Panc1 (cell line): ENCODE data around the gene PHRF1. TPM values are rescaled to one million over a fixed set of nuclear protein-coding genes. Genes with fewer than 3 reads are reported as not detected.

Experiments
- ATAC-seq: fragments of 200-7000 bp; cut with Tn5 transposase; 2 replicates; pipeline ENCODE4 v1.9.1; 2020; ENCODE audit warnings: mild to moderate bottlenecking, moderate library complexity
- BruUV-seq: library from RNA; stranded (reverse); fragments of 400-500 nt; replicated peaks from 2 replicates; lab custom pipeline; 2021; lab: Mats Ljungman, UMichigan
- CTCF ChIA-PET: fragments of 300-600 bp; sonication (Branson Sonifier 250); formaldehyde crosslinking; loops from one replicate; lab custom pipeline; 2022; ENCODE audit warnings: antibody characterized with exemption; lab: Charles Lee
- POLR2A ChIA-PET: fragments of 300-600 bp; sonication (Branson Sonifier 250); formaldehyde crosslinking; loops from one replicate; lab custom pipeline; 2022; ENCODE audit warnings: antibody characterized with exemption; lab: Charles Lee
- DNase-seq: peaks from one replicate; pipeline ENCODE4 v3.0.0-alpha.2; 2010; ENCODE audit warnings: low read depth, low spot score
- H3K27ac ChIP-seq: 2 replicates; pipeline ENCODE4 v1.5.1; 2011; ENCODE audit warnings: mild to moderate bottlenecking, low read length, inconsistent platforms
- H3K27me3 ChIP-seq: fragments of 200-500 bp; sonication (Bioruptor generic); 2 replicates; pipeline ENCODE4 v1.6.0; 2014; ENCODE audit warnings: low read length, inconsistent platforms; ENCODE audit not compliant: control insufficient read depth, insufficient read depth
- H3K36me3 ChIP-seq: fragments of 200-500 bp; sonication (Bioruptor generic); 2 replicates; pipeline ENCODE4 v1.5.1; 2014; ENCODE audit warnings: inconsistent platforms, mild to moderate bottlenecking, low read length, moderate library complexity; ENCODE audit not compliant: control insufficient read depth, insufficient read depth
- H3K4me1 ChIP-seq: 2 replicates; pipeline ENCODE4 v1.5.1; 2011; ENCODE audit warnings: inconsistent platforms, mild to moderate bottlenecking, low read length, moderate library complexity; ENCODE audit not compliant: control insufficient read depth, insufficient read depth
- H3K4me3 ChIP-seq, 2 experiments: 2 replicates each; pipeline ENCODE4 v1.5.1; 2011 to 2012; ENCODE audit warnings: low read depth in 2 of 2, low read length in 2 of 2, mild to moderate bottlenecking in 2 of 2, inconsistent platforms in 1 of 2, moderate library complexity in 1 of 2
- H3K9me3 ChIP-seq: fragments of 200-500 bp; sonication (Bioruptor generic); 2 replicates; pipeline ENCODE4 v1.5.1; 2014; ENCODE audit warnings: low read depth, mild to moderate bottlenecking, inconsistent platforms, low read length, moderate library complexity; ENCODE audit not compliant: control insufficient read depth, insufficient read depth
- POLR2AphosphoS5 ChIP-seq: IDR thresholded peaks from 2 replicates; pipeline ENCODE4 v1.6.1; 2012; ENCODE audit warnings: mild to moderate bottlenecking, low read depth, low read length, moderate library complexity
- SIN3A ChIP-seq: IDR thresholded peaks from 2 replicates; pipeline ENCODE4 v1.6.1; 2012; ENCODE audit warnings: low read depth, mild to moderate bottlenecking, low read length, moderate library complexity, borderline replicate concordance; ENCODE audit not compliant: insufficient read depth
- TCF7L2 ChIP-seq: IDR thresholded peaks from 2 replicates; pipeline ENCODE4 v1.6.1; 2011; ENCODE audit warnings: mild to moderate bottlenecking, low read depth, low read length, inconsistent platforms
- in situ Hi-C: cut with HindIII; loops from 2 replicates; pipeline ENCODE4 v1.10.0; 2016; ENCODE audit warnings: low sequenced_read_pairs, low pct_unique_long_range_greater_than_20kb
- intact Hi-C: fragments of 100-400 bp; cut with micrococcal nuclease; formaldehyde crosslinking; loops from one replicate; pipeline ENCODE4 v1.10.0; 2022; ENCODE audit not compliant: unreplicated experiment
- total RNA-seq: library from RNA; stranded (reverse); gene quantifications from one replicate; pipeline ENCODE4 v1.2.1, GENCODE V29; 2021; ENCODE audit not compliant: unreplicated experiment
- TF ChIP-seq, protein P1 (sequence below): fragments of 450-650 bp; IDR thresholded peaks from 2 replicates; pipeline ENCODE4 v1.5.1; 2017; ENCODE audit warnings: mild to moderate bottlenecking
- TF ChIP-seq, protein P2 (sequence below), 2 experiments: IDR thresholded peaks; 2 replicates each; pipeline ENCODE4 v1.6.1; 2011 to 2012; ENCODE audit warnings: low read depth in 2 of 2, control low read depth in 1 of 2, low read length in 1 of 2, mild to moderate bottlenecking in 1 of 2, moderate library complexity in 1 of 2; ENCODE audit not compliant: insufficient read depth in 1 of 2

Gene PHRF1
- total RNA-seq, 1 experiment from 2014 or later, result 90.6 TPM

DNA sequence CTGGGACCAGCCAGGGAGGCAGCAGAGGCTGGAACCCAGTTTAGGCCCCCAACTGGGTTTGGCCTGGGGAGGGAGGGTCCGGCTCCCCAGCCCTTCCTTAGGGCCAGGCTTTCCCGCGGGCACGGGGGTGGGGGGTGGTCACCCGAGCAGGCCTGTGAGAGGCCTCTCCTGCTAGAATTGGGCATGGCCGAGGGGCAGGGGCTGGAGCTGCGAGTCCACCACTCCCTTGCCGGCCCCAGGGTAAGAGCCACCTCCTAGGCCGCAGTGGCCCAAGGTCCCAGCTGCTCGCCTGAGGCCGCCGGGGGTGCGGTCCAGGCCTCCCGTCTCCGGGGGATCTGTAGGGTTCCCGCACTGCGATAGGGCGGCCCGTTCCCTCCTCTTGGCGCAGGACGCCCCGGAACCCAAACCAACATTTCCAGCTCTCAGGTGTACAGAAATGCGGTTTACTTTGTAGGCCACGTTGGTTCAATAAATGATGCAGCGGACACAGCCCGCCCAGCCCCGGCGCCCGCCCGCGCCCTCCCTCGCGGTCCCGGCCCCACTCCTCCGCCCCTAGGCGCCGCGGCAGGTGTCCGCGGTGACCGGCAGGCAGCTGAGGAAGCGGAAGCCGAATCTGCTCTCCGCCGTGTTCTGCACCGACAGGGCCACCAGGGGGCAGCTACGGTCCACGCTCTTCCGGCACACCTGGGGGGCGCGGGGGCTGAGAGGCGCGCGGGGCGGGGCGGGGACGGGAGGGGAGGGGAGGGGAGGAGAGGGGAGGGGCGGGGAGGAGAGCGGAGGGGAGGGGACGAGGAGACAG, 21.6 kb upstream of the PHRF1 start:
- H3K4me3 ChIP-seq, result peak overlapping the region; percentile 57 to 59
- TF ChIP-seq, protein P1, sequence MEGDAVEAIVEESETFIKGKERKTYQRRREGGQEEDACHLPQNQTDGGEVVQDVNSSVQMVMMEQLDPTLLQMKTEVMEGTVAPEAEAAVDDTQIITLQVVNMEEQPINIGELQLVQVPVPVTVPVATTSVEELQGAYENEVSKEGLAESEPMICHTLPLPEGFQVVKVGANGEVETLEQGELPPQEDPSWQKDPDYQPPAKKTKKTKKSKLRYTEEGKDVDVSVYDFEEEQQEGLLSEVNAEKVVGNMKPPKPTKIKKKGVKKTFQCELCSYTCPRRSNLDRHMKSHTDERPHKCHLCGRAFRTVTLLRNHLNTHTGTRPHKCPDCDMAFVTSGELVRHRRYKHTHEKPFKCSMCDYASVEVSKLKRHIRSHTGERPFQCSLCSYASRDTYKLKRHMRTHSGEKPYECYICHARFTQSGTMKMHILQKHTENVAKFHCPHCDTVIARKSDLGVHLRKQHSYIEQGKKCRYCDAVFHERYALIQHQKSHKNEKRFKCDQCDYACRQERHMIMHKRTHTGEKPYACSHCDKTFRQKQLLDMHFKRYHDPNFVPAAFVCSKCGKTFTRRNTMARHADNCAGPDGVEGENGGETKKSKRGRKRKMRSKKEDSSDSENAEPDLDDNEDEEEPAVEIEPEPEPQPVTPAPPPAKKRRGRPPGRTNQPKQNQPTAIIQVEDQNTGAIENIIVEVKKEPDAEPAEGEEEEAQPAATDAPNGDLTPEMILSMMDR, result no peak; the same call in 1 of the 2 replicates
- TF ChIP-seq SIN3A (0 out of 2 replicates have a peak, but pooled peaks have one; percentile 12), TCF7L2 (no peak), POLR2AphosphoS5 (no peak; the same call in 1 of the 2 replicates)
- TF ChIP-seq, protein P2, sequence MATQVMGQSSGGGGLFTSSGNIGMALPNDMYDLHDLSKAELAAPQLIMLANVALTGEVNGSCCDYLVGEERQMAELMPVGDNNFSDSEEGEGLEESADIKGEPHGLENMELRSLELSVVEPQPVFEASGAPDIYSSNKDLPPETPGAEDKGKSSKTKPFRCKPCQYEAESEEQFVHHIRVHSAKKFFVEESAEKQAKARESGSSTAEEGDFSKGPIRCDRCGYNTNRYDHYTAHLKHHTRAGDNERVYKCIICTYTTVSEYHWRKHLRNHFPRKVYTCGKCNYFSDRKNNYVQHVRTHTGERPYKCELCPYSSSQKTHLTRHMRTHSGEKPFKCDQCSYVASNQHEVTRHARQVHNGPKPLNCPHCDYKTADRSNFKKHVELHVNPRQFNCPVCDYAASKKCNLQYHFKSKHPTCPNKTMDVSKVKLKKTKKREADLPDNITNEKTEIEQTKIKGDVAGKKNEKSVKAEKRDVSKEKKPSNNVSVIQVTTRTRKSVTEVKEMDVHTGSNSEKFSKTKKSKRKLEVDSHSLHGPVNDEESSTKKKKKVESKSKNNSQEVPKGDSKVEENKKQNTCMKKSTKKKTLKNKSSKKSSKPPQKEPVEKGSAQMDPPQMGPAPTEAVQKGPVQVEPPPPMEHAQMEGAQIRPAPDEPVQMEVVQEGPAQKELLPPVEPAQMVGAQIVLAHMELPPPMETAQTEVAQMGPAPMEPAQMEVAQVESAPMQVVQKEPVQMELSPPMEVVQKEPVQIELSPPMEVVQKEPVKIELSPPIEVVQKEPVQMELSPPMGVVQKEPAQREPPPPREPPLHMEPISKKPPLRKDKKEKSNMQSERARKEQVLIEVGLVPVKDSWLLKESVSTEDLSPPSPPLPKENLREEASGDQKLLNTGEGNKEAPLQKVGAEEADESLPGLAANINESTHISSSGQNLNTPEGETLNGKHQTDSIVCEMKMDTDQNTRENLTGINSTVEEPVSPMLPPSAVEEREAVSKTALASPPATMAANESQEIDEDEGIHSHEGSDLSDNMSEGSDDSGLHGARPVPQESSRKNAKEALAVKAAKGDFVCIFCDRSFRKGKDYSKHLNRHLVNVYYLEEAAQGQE (IDR thresholded peaks at IDR 0.05; ENCODE audit: insufficient read depth in 1 of 2, low read depth in 2 of 2, low read length in 1 of 2), result 0 out of 4 replicates have a peak, but pooled peaks of 1 of the 2 experiments have one; percentile 16
- POLR2A ChIA-PET, result no interaction called here
- no peak for DNase-seq
- CTCF ChIA-PET, result interaction anchor here (0.6 to 1.4 kb wide), 7 partner anchors 21 to 169 kb away, joined by 3 to 10 read pairs (median 3); no protein-coding TSS in a partner anchor
- H3K27me3 ChIP-seq, result no peaks in the 10 kb centered on the region
- in situ Hi-C loops (no loop called here), intact Hi-C loops (loop anchor here (10.0 kb wide), 1 partner anchor 170 kb away; no protein-coding TSS in a partner anchor)
- BruUV-seq, result no TSS peak
- H3K4me1 ChIP-seq, result peaks cover 22% of the 10 kb centered on the region
- peak overlapping the region; percentile 66 for H3K27ac ChIP-seq
- peak; percentile 68 for ATAC-seq
- no peaks in the 10 kb centered on the region for H3K36me3 ChIP-seq
- H3K9me3 ChIP-seq, result no peaks in the 10 kb centered on the region

DNA sequence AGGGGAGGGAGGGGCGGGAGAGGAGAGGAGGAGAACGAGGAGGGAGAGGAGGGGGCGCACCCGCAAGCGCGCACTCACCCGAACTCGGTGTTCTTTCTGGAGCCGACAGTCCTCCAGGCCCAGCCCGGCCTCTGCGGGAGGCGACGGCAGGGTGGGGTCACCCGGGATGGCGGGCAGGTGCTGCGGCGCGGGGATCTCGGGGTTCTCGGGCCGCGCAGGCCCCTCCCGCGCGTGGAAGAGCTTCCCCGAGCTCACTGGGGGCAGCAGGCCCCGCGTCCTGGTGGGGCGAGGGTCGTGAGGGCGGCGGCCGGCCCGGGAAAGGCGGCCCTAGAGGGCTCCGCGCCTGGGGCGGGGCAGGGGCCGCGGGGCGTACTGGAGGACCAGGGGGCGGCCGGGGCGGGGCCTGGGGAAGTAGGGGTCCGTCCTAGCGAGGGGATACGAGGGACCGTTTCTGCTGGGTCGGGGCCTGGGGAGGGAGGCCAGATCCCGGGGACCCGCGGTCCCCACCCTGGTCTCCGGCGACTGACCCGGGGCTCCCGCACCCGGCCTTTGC, 21.0 kb upstream of the PHRF1 start:
- POLR2A ChIA-PET, result no interaction called here

More for the DNA sequence above, 21.0 kb upstream of the PHRF1 start:
- no peak for DNase-seq
- ATAC-seq, result peak; percentile 29
- H3K27ac ChIP-seq, result 0 out of 2 replicates have a peak overlapping the region, but pooled peaks have one; percentile 23
- H3K36me3 ChIP-seq, result no peaks in the 10 kb centered on the region
- CTCF ChIA-PET, result interaction anchor here (1.4 kb wide), 1 partner anchor 58 kb away, joined by 3 read pairs; no protein-coding TSS in a partner anchor
- in situ Hi-C loops, result no loop called here
- intact Hi-C loops, result loop anchor here (10.0 kb wide), 1 partner anchor 169 kb away; no protein-coding TSS in a partner anchor
- peaks cover 29% of the 10 kb centered on the region for H3K4me1 ChIP-seq
- H3K9me3 ChIP-seq, result no peaks in the 10 kb centered on the region
- BruUV-seq, result no TSS peak
- no peaks in the 10 kb centered on the region for H3K27me3 ChIP-seq
- TF ChIP-seq, protein P1, result no peak
- TF ChIP-seq, protein P2 (IDR thresholded peaks at IDR 0.05; ENCODE audit: insufficient read depth in 1 of 2, low read depth in 2 of 2, low read length in 1 of 2), result no peak
- TF ChIP-seq TCF7L2 (no peak), POLR2AphosphoS5 (0 out of 2 replicates have a peak, but pooled peaks have one; percentile 5), SIN3A (peak; percentile 13; the same call in 1 of the 2 replicates)
- H3K4me3 ChIP-seq, result peak overlapping the region; percentile 57 to 59
